Stimulated activated CD8-positive, alpha-beta memory T cell treated with anti-CD3 and anti-CD28 coated beads, Interleukin-15, amount 100 ng/mL, for 4 hours (primary cell): ENCODE measurements around the gene SCUBE3.
A peak's percentile ranks its signal among the peaks of the same experiment; 100 is the strongest.

Experiments used
- DNase-seq, 2 donors: peaks; one replicate each; pipeline ENCODE4 v3.0.0-alpha.2; 2020; ENCODE audit warnings: low read depth in 2 of 2

The SCUBE3 gene

GRCh38 chr6:35181933-35182612 is 31.7 kb upstream of the SCUBE3 start:
- DNase-seq: no peak

GRCh38 chr6:35183281-35183680 is 30.5 kb upstream of the SCUBE3 start:
- DNase-seq: no peak

- DNase-seq: no peak
Observed at GRCh38 chr6:35183935-35184334, 29.8 kb upstream of the SCUBE3 start.

- no peak for DNase-seq
Observed at GRCh38 chr6:35184580-35185301, 29.0 kb upstream of the SCUBE3 start.

GRCh38 chr6:35185302-35185681 is 28.5 kb upstream of the SCUBE3 start:
- no peak for DNase-seq

- DNase-seq: no peak
Observed at GRCh38 chr6:35185971-35186370, 27.8 kb upstream of the SCUBE3 start.

GRCh38 chr6:35186571-35186970 is 27.2 kb upstream of the SCUBE3 start:
- DNase-seq: no peak

- no peak for DNase-seq
Observed at GRCh38 chr6:35188886-35189285, 24.9 kb upstream of the SCUBE3 start.

- no peak for DNase-seq
Observed at GRCh38 chr6:35190306-35190705, 23.4 kb upstream of the SCUBE3 start.

GRCh38 chr6:35191889-35192288 is 21.9 kb upstream of the SCUBE3 start:
- peak in 1 of 2 donors; percentile 23 for DNase-seq

- DNase-seq: no peak
Observed at GRCh38 chr6:35192301-35192860, 21.4 kb upstream of the SCUBE3 start.

- no peak for DNase-seq
Observed at GRCh38 chr6:35194390-35194789, 19.4 kb upstream of the SCUBE3 start.

GRCh38 chr6:35195120-35195780 is 18.5 kb upstream of the SCUBE3 start:
- DNase-seq: no peak

GRCh38 chr6:35197196-35197595 is 16.6 kb upstream of the SCUBE3 start:
- no peak for DNase-seq

GRCh38 chr6:35199866-35200265 is 13.9 kb upstream of the SCUBE3 start:
- DNase-seq: no peak

GRCh38 chr6:35202066-35202546 is 11.7 kb upstream of the SCUBE3 start:
- DNase-seq: no peak

GRCh38 chr6:35203152-35203670 is 10.5 kb upstream of the SCUBE3 start:
- no peak for DNase-seq

- no peak for DNase-seq
Observed at GRCh38 chr6:35203680-35204079, 10.1 kb upstream of the SCUBE3 start.

GRCh38 chr6:35206346-35206745 is 7.4 kb upstream of the SCUBE3 start:
- no peak for DNase-seq

GRCh38 chr6:35208419-35208818 is 5.3 kb upstream of the SCUBE3 start:
- no peak for DNase-seq

- DNase-seq: no peak
Observed at GRCh38 chr6:35209081-35209480, 4.7 kb upstream of the SCUBE3 start.

- DNase-seq: no peak
Observed at GRCh38 chr6:35209622-35210247, 4.0 kb upstream of the SCUBE3 start.
